ENCODE data around the gene RBM42. TPM values are rescaled to one million over a fixed set of nuclear protein-coding genes. Genes with fewer than 3 reads are reported as not detected.

RBM42 gene
- total and polyA plus RNA-seq, 2 of the 13 experiments (the other 11 are each of a cell fraction or from before 2014, with no cell fraction given) = 27.2 to 55.3 TPM

DNA sequence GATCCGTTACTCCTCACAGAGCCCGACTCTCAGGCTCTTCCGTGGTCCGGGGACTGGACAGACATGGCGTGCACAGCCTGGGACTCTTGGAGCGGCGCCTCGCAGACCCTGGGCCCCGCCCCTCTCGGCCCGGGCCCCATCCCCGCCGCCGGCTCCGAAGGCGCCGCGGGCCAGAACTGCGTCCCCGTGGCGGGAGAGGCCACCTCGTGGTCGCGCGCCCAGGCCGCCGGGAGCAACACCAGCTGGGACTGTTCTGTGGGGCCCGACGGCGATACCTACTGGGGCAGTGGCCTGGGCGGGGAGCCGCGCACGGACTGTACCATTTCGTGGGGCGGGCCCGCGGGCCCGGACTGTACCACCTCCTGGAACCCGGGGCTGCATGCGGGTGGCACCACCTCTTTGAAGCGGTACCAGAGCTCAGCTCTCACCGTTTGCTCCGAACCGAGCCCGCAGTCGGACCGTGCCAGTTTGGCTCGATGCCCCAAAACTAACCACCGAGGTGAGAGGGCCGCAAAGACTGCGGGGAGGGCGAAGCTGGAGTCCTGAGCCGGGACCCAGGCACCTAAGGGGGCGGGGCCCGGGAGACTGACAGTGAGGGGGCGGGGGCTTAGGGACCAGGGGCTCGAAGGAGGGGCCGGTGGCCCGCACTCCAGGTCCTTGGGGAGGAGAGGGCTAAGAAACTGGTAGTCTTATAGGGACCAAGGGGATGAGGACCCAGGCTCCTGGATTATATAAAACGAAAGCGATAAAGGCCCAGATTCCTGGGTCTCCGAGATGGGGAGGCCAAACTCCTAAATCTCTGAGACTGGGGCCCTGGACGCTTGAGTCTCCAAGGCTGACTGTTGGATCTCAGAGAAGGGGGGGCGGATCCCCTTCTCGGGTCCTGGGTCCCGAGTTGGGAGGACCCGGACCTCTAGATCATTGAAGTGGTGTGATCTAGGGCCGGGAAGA, 14.7 kb downstream of the RBM42 start (continued):
- TF ChIP-seq XRCC5 (optimal IDR thresholded peaks at IDR 0.05; ENCODE audit: low read length) = peak; percentile 78
- TF ChIP-seq MED1 (CRISPR knock-in tag; IDR thresholded peaks at IDR 0.05) = peak; percentile 70
- no peak for TF ChIP-seq SMARCE1 (IDR thresholded peaks at IDR 0.05; ENCODE audit: borderline replicate concordance)
- peak; percentile 92 for TF ChIP-seq RBFOX2 (IDR thresholded peaks at IDR 0.05; ENCODE audit: low read depth, low read length)
- TF ChIP-seq IKZF4 (CRISPR knock-in tag; IDR thresholded peaks at IDR 0.05; ENCODE audit: borderline replicate concordance, low read depth, not compliant biosample characterization) = peak; percentile 49
- no peak for TF ChIP-seq ZNF549 (CRISPR knock-in tag; IDR thresholded peaks at IDR 0.05)
- TF ChIP-seq EZH2 (conservative IDR thresholded peaks at IDR 0.05; ENCODE audit: low read depth, low read length) = no peak
- TF ChIP-seq MXD4 (CRISPR knock-in tag; IDR thresholded peaks at IDR 0.05) = peak; percentile 90
- TF ChIP-seq, protein P1, sequence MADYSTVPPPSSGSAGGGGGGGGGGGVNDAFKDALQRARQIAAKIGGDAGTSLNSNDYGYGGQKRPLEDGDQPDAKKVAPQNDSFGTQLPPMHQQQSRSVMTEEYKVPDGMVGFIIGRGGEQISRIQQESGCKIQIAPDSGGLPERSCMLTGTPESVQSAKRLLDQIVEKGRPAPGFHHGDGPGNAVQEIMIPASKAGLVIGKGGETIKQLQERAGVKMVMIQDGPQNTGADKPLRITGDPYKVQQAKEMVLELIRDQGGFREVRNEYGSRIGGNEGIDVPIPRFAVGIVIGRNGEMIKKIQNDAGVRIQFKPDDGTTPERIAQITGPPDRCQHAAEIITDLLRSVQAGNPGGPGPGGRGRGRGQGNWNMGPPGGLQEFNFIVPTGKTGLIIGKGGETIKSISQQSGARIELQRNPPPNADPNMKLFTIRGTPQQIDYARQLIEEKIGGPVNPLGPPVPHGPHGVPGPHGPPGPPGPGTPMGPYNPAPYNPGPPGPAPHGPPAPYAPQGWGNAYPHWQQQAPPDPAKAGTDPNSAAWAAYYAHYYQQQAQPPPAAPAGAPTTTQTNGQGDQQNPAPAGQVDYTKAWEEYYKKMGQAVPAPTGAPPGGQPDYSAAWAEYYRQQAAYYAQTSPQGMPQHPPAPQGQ (CRISPR knock-in tag; IDR thresholded peaks at IDR 0.05; ENCODE audit: borderline replicate concordance) = no peak
- TF ChIP-seq LCORL (IDR thresholded peaks at IDR 0.05) = no peak
- peak; percentile 61 for TF ChIP-seq LCORL (CRISPR knock-in tag; IDR thresholded peaks at IDR 0.05)
- peak; percentile 71; the same call in 1 of the 2 replicates for TF ChIP-seq KLF12 (CRISPR knock-in tag; IDR thresholded peaks at IDR 0.05; ENCODE audit: borderline replicate concordance)
- no peak for TF ChIP-seq ZNF839 (CRISPR knock-in tag; IDR thresholded peaks at IDR 0.05; ENCODE audit: borderline replicate concordance)
- no peak for TF ChIP-seq NONO (IDR thresholded peaks at IDR 0.05)
- peak; percentile 93 for TF ChIP-seq NONO (CRISPR knock-in tag; conservative IDR thresholded peaks at IDR 0.05)
- TF ChIP-seq, protein P2, sequence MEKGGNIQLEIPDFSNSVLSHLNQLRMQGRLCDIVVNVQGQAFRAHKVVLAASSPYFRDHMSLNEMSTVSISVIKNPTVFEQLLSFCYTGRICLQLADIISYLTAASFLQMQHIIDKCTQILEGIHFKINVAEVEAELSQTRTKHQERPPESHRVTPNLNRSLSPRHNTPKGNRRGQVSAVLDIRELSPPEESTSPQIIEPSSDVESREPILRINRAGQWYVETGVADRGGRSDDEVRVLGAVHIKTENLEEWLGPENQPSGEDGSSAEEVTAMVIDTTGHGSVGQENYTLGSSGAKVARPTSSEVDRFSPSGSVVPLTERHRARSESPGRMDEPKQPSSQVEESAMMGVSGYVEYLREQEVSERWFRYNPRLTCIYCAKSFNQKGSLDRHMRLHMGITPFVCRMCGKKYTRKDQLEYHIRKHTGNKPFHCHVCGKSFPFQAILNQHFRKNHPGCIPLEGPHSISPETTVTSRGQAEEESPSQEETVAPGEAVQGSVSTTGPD (CRISPR knock-in tag; IDR thresholded peaks at IDR 0.05) = no peak
- TF ChIP-seq, protein P3, sequence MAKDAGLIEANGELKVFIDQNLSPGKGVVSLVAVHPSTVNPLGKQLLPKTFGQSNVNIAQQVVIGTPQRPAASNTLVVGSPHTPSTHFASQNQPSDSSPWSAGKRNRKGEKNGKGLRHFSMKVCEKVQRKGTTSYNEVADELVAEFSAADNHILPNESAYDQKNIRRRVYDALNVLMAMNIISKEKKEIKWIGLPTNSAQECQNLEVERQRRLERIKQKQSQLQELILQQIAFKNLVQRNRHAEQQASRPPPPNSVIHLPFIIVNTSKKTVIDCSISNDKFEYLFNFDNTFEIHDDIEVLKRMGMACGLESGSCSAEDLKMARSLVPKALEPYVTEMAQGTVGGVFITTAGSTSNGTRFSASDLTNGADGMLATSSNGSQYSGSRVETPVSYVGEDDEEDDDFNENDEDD (CRISPR knock-in tag; IDR thresholded peaks at IDR 0.05; ENCODE audit: borderline replicate concordance) = peak; percentile 93
- TF ChIP-seq, protein P4, sequence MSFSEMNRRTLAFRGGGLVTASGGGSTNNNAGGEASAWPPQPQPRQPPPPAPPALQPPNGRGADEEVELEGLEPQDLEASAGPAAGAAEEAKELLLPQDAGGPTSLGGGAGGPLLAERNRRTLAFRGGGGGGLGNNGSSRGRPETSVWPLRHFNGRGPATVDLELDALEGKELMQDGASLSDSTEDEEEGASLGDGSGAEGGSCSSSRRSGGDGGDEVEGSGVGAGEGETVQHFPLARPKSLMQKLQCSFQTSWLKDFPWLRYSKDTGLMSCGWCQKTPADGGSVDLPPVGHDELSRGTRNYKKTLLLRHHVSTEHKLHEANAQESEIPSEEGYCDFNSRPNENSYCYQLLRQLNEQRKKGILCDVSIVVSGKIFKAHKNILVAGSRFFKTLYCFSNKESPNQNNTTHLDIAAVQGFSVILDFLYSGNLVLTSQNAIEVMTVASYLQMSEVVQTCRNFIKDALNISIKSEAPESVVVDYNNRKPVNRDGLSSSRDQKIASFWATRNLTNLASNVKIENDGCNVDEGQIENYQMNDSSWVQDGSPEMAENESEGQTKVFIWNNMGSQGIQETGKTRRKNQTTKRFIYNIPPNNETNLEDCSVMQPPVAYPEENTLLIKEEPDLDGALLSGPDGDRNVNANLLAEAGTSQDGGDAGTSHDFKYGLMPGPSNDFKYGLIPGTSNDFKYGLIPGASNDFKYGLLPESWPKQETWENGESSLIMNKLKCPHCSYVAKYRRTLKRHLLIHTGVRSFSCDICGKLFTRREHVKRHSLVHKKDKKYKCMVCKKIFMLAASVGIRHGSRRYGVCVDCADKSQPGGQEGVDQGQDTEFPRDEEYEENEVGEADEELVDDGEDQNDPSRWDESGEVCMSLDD (CRISPR knock-in tag; IDR thresholded peaks at IDR 0.05; ENCODE audit: borderline replicate concordance) = 0 out of 2 replicates have a peak, but pooled peaks have one; percentile 3
- no peak for TF ChIP-seq DPF2 (CRISPR knock-in tag; IDR thresholded peaks at IDR 0.05; ENCODE audit: borderline replicate concordance, low read depth)
- TF ChIP-seq, protein P5, sequence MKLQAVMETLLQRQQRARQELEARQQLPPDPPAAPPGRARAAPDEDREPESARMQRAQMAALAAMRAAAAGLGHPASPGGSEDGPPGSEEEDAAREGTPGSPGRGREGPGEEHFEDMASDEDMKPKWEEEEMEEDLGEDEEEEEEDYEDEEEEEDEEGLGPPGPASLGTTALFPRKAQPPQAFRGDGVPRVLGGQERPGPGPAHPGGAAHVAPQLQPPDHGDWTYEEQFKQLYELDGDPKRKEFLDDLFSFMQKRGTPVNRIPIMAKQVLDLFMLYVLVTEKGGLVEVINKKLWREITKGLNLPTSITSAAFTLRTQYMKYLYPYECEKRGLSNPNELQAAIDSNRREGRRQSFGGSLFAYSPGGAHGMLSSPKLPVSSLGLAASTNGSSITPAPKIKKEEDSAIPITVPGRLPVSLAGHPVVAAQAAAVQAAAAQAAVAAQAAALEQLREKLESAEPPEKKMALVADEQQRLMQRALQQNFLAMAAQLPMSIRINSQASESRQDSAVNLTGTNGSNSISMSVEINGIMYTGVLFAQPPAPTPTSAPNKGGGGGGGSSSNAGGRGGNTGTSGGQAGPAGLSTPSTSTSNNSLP (IDR thresholded peaks at IDR 0.05; ENCODE audit: low read depth, low read length) = no peak
